Neuronal stem cell (in vitro differentiated cells): ENCODE data around the gene LTB.

ENCODE experiments used
- DNase-seq: peaks from one replicate; pipeline ENCODE4 v3.0.0-alpha.2; 2013; ENCODE audit warnings: low spot score
- H2AFZ ChIP-seq: one replicate; pipeline ENCODE4 v1.6.1; 2013; ENCODE audit warnings: mild to moderate bottlenecking, low read length, inconsistent platforms
- H2AK5ac ChIP-seq: 2 replicates; pipeline ENCODE4 v1.6.1; 2013; ENCODE audit warnings: low read depth, mild to moderate bottlenecking, inconsistent platforms, low read length, moderate library complexity, mixed read lengths
- H2BK120ac ChIP-seq: 2 replicates; pipeline ENCODE4 v1.6.1; 2013; ENCODE audit warnings: low read depth, mild to moderate bottlenecking, inconsistent platforms, low read length, moderate library complexity, mixed read lengths
- H2BK12ac ChIP-seq: one replicate; pipeline ENCODE4 v1.6.1; 2013; ENCODE audit warnings: low read length, inconsistent platforms
- H2BK15ac ChIP-seq: 2 replicates; pipeline ENCODE4 v1.6.1; 2013; ENCODE audit warnings: mild to moderate bottlenecking, low read length, inconsistent platforms, mixed read lengths
- H2BK5ac ChIP-seq: one replicate; pipeline ENCODE4 v1.6.1; 2013; ENCODE audit warnings: inconsistent platforms, mild to moderate bottlenecking, low read length, moderate library complexity
- H3K14ac ChIP-seq: one replicate; pipeline ENCODE4 v1.6.1; 2013; ENCODE audit warnings: low read length, inconsistent platforms
- H3K18ac ChIP-seq: 2 replicates; pipeline ENCODE4 v1.6.1; 2013; ENCODE audit warnings: low read length, inconsistent platforms
- H3K23ac ChIP-seq: 2 replicates; pipeline ENCODE4 v1.6.1; 2013; ENCODE audit warnings: low read depth, mild to moderate bottlenecking, mixed read lengths, low read length, inconsistent platforms; ENCODE audit not compliant: poor library complexity
- H3K27ac ChIP-seq: replicated peaks from 3 replicates; pipeline ENCODE4 v1.5.1; 2013; ENCODE audit warnings: low read length, inconsistent platforms
- H3K27me3 ChIP-seq, 3 experiments: 2 replicates each; pipeline ENCODE4 v1.6.1; 2013; ENCODE audit warnings: low read length in 3 of 3, mild to moderate bottlenecking in 2 of 3, inconsistent platforms in 1 of 3, low read depth in 1 of 3, mixed read lengths in 1 of 3, moderate library complexity in 1 of 3; ENCODE audit not compliant: control insufficient read depth in 3 of 3, insufficient read depth in 3 of 3
- H3K36me3 ChIP-seq, 2 donors: replicated peaks in 1 of 2; 2 replicates each; pipeline ENCODE4 v1.6.1; 2013; ENCODE audit warnings: low read length in 2 of 2; ENCODE audit not compliant: control insufficient read depth in 2 of 2, insufficient read depth in 2 of 2
- H3K4ac ChIP-seq: 2 replicates; pipeline ENCODE4 v1.6.1; 2013; ENCODE audit warnings: inconsistent platforms, mild to moderate bottlenecking, low read length, moderate library complexity
- H3K4me1 ChIP-seq, 2 donors: 1 replicate in 1 of 2; 2 replicates in 1 of 2; pipeline ENCODE4 v1.6.1; 2013; ENCODE audit warnings: low read length in 2 of 2, low read depth in 1 of 2; ENCODE audit not compliant: control insufficient read depth in 2 of 2, insufficient read depth in 1 of 2
- H3K4me2 ChIP-seq: one replicate; pipeline ENCODE4 v1.6.1; 2013; ENCODE audit warnings: mild to moderate bottlenecking, low read length, inconsistent platforms; ENCODE audit not compliant: insufficient read depth, poor library complexity, severe bottlenecking
- H3K4me3 ChIP-seq, 2 donors: 2 replicates each; pipeline ENCODE4 v1.5.1; 2013; ENCODE audit warnings: low read length in 2 of 2, mild to moderate bottlenecking in 2 of 2, inconsistent platforms in 1 of 2, moderate library complexity in 1 of 2
- H3K79me1 ChIP-seq: one replicate; pipeline ENCODE4 v1.6.1; 2013; ENCODE audit warnings: low read depth, mild to moderate bottlenecking, inconsistent platforms, low read length, moderate library complexity
- H3K9ac ChIP-seq: one replicate; pipeline ENCODE4 v1.6.1; 2013; ENCODE audit warnings: mild to moderate bottlenecking, low read depth, low read length, inconsistent platforms; ENCODE audit not compliant: poor library complexity
- H3K9me3 ChIP-seq, 2 donors: replicated peaks in 1 of 2; 2 replicates each; pipeline versions ENCODE3 to v1.6.1; 2013; ENCODE audit warnings: low read length in 2 of 2, mild to moderate bottlenecking in 2 of 2, inconsistent platforms in 1 of 2, low read depth in 1 of 2, mixed read lengths in 1 of 2, moderate library complexity in 1 of 2; ENCODE audit not compliant: control insufficient read depth in 2 of 2, insufficient read depth in 1 of 2
- H4K8ac ChIP-seq: one replicate; pipeline ENCODE4 v1.6.1; 2013; ENCODE audit warnings: low read depth, mild to moderate bottlenecking, inconsistent platforms, low read length, moderate library complexity
- H4K91ac ChIP-seq: one replicate; pipeline ENCODE4 v1.6.1; 2013; ENCODE audit warnings: low read length, low read depth, mild to moderate bottlenecking, inconsistent platforms; ENCODE audit not compliant: poor library complexity
- WGBS, 2 donors: extraction: QIAGEN DNeasy Blood & Tissue Kit; methylation state at CpG; one replicate each; pipeline ENCODE4 v1.1.7; 2013; ENCODE audit warnings: missing lambda C conversion rate in 2 of 2, mixed read lengths in 1 of 2; ENCODE audit not compliant: insufficient read length in 2 of 2, insufficient replicate concordance in 1 of 2; ENCODE audit errors: extremely low coverage in 2 of 2; 5-methylcytosine and 5-hydroxymethylcytosine counted together

LTB gene

GRCh38 chr6:31619805-31620585, 37.8 kb upstream of the LTB start:
- Histone ChIP-seq H4K91ac (no peak overlapping the region), H3K9me3 (no peaks in the 10 kb centered on the region)
- WGBS, 2 donors, result no CpG with 5 or more reads among the region's 50 CpGs

GRCh38 chr6:31617010-31617409, 34.8 kb upstream of the LTB start:
- no peaks in the 10 kb centered on the region for H3K27me3 ChIP-seq
- no peak for DNase-seq
- H2BK5ac ChIP-seq, result no peak overlapping the region
- no peak overlapping the region for H3K4ac ChIP-seq
- no peak overlapping the region for H3K4me2 ChIP-seq
- H3K14ac ChIP-seq, result no peak overlapping the region
- WGBS, 2 donors, result no CpG with 5 or more reads among the region's 2 CpGs
- no peaks in the 10 kb centered on the region for H3K79me1 ChIP-seq
- no peak overlapping the region for H2BK15ac ChIP-seq
- no peak overlapping the region for H4K91ac ChIP-seq
- H2AK5ac ChIP-seq, result no peak overlapping the region
- no peak overlapping the region for H2BK12ac ChIP-seq
- no peak overlapping the region for H4K8ac ChIP-seq
- H3K9ac ChIP-seq, result no peak overlapping the region
- no peak overlapping the region for H2BK120ac ChIP-seq
- H3K4me1 ChIP-seq, result peaks cover 3 to 13% of the 10 kb centered on the region in 2 donors
- no peak overlapping the region for H3K18ac ChIP-seq
- H3K27ac ChIP-seq, result no peak overlapping the region
- no peak overlapping the region for H3K23ac ChIP-seq
- H3K4me3 ChIP-seq, result no peak overlapping the region
- no peak overlapping the region for H2AFZ ChIP-seq
- no peaks in the 10 kb centered on the region for H3K9me3 ChIP-seq
- H3K36me3 ChIP-seq, result peaks cover 4 to 7% of the 10 kb centered on the region in 2 donors

More at GRCh38 chr6:31619805-31620585, 37.8 kb upstream of the LTB start:
- Histone ChIP-seq H2AK5ac (no peak overlapping the region), H3K4me3 (peak overlapping the region; percentile 59 to 82), H2BK120ac (peak overlapping the region; percentile 57), H2BK5ac (peak overlapping the region; percentile 91), H3K36me3 (peaks cover 26 to 37% of the 10 kb centered on the region in 2 donors), H3K79me1 (peaks cover 5% of the 10 kb centered on the region), H3K14ac (no peak overlapping the region), H2BK15ac (peak overlapping the region; percentile 82), H3K18ac (peak overlapping the region; percentile 100), H3K4me1 (peaks cover 7 to 19% of the 10 kb centered on the region in 2 donors), H4K8ac (peak overlapping the region; percentile 96), H3K9ac (peak overlapping the region; percentile 96), H2AFZ (peak overlapping the region; percentile 83), H3K27me3 (no peaks in the 10 kb centered on the region), H2BK12ac (no peak overlapping the region), H3K27ac (peak overlapping the region; percentile 100), H3K23ac (peak overlapping the region; percentile 97), H3K4me2 (peak overlapping the region; percentile 67), H3K4ac (no peak overlapping the region)
- DNase-seq, result peak; percentile 99

GRCh38 chr6:31615748-31616147, 33.5 kb upstream of the LTB start:
- no peak overlapping the region for H4K8ac ChIP-seq
- no peak overlapping the region for H2AK5ac ChIP-seq
- H3K4me3 ChIP-seq, result no peak overlapping the region
- DNase-seq, result no peak
- no peak overlapping the region for H3K4ac ChIP-seq
- no peak overlapping the region for H2BK5ac ChIP-seq
- no peak overlapping the region for H3K18ac ChIP-seq
- no peaks in the 10 kb centered on the region for H3K36me3 ChIP-seq
- H3K27me3 ChIP-seq, result no peaks in the 10 kb centered on the region
- no peak overlapping the region for H3K9ac ChIP-seq
- no peaks in the 10 kb centered on the region for H3K79me1 ChIP-seq
- peak overlapping the region; percentile 51 for H2BK120ac ChIP-seq
- no peak overlapping the region for H4K91ac ChIP-seq
- H2BK12ac ChIP-seq, result no peak overlapping the region
- H3K4me1 ChIP-seq, result peaks cover 2 to 11% of the 10 kb centered on the region in 2 donors
- no peak overlapping the region for H3K23ac ChIP-seq
- peak overlapping the region; percentile 27 for H2AFZ ChIP-seq
- no peak overlapping the region for H3K4me2 ChIP-seq
- H3K14ac ChIP-seq, result no peak overlapping the region
- WGBS, 2 donors, result no CpG with 5 or more reads among the region's 7 CpGs
- no peak overlapping the region for H2BK15ac ChIP-seq
- no peaks in the 10 kb centered on the region for H3K9me3 ChIP-seq
- H3K27ac ChIP-seq, result no peak overlapping the region

GRCh38 chr6:31614684-31615578, 32.7 kb upstream of the LTB start, which contains the start of gene AIF1:
Gene AIF1 (plus strand): TSS chr6:31615234. CDS start chr6:31615330, 96 bp downstream.
- Histone ChIP-seq H3K4me1 (peaks cover 2 to 11% of the 10 kb centered on the region in 2 donors), H2BK120ac (peak within 1 kb of the TSS; percentile 51), H3K79me1 (no peaks in the 10 kb centered on the region), H3K14ac (no peak within 1 kb of the TSS), H2BK5ac (no peak within 1 kb of the TSS), H3K27me3 (no peaks in the 10 kb centered on the region), H3K18ac (peak within 1 kb of the TSS; percentile 13), H3K9ac (no peak within 1 kb of the TSS), H4K91ac (no peak within 1 kb of the TSS), H3K4me2 (no peak within 1 kb of the TSS), H4K8ac (no peak within 1 kb of the TSS), H2BK12ac (no peak within 1 kb of the TSS), H3K4ac (no peak within 1 kb of the TSS), H3K4me3 (no peak within 1 kb of the TSS), H3K23ac (no peak within 1 kb of the TSS), H3K36me3 (no peaks in the 10 kb centered on the region), H2AFZ (peak within 1 kb of the TSS; percentile 27), H2AK5ac (no peak within 1 kb of the TSS), H3K9me3 (no peaks in the 10 kb centered on the region), H2BK15ac (no peak within 1 kb of the TSS), H3K27ac (no peak within 1 kb of the TSS)
- DNase-seq, result no peak
- no CpG with 5 or more reads among the region's 6 CpGs for WGBS, 2 donors
